PFSK-1 (cell line): ENCODE data around the gene ARID5A.

Source experiments
- FOXP2 ChIP-seq: optimal IDR thresholded peaks from 2 replicates; pipeline ENCODE3; 2011; ENCODE audit warnings: borderline replicate concordance, control low read depth, inconsistent platforms; ENCODE audit not compliant: insufficient read depth; ENCODE audit errors: extremely low read length, extremely low read depth
- REST ChIP-seq, 2 experiments: IDR thresholded peaks; 2 replicates each; pipeline versions ENCODE4 v1.6.1 to v1.8.0; 2011 to 2012; ENCODE audit warnings: low read depth in 2 of 2, low read length in 2 of 2, control low read depth in 1 of 2, inconsistent platforms in 1 of 2, mild to moderate bottlenecking in 1 of 2, moderate library complexity in 1 of 2; ENCODE audit not compliant: insufficient read depth in 1 of 2

GRCh38 chr2:96540136-96540535 lies 3.6 kb downstream of the ARID5A start:
- no peak for TF ChIP-seq FOXP2
- TF ChIP-seq REST (IDR thresholded peaks at IDR 0.05; ENCODE audit: insufficient read depth in 1 of 2, low read depth in 2 of 2, low read length in 2 of 2) = no peak
